HepG2 (cell line): ENCODE data around the gene EDN3. TPM values are rescaled to one million over a fixed set of nuclear protein-coding genes. Genes with fewer than 3 reads are reported as not detected.
A peak's percentile ranks its signal among the peaks of the same experiment; 100 is the strongest.
"Not testable (repeated sequence)": the region's sequence is repeated elsewhere in the genome, so short reads cannot be mapped to it uniquely, and the experiment has no call there.

ENCODE experiments used
- ATAC-seq: fragments of 200-7000 bp; cut with Tn5 transposase; 3 replicates; pipeline ENCODE4 v1.9.1; 2020; ENCODE audit warnings: mild to moderate bottlenecking, moderate library complexity
- BruUV-seq: library from RNA; stranded (reverse); fragments of 400-500 nt; replicated peaks from 2 replicates; lab custom pipeline; 2021; lab: Mats Ljungman, UMichigan
- CTCF ChIA-PET: fragments of 300-600 bp; formaldehyde crosslinking; extraction: SDS; loops from one replicate; lab custom pipeline; 2021; ENCODE audit warnings: low total read pairs, inconsistent platforms, low intra/inter-chr PET ratio; lab: Yijun Ruan, JAX
- POLR2A ChIA-PET: fragments of 350-600 bp; sonication (Branson Sonifier 250); formaldehyde crosslinking; loops from one replicate; lab custom pipeline; 2020; ENCODE audit warnings: antibody characterized with exemption, inconsistent platforms; lab: Yijun Ruan, JAX
- DNase-seq: peaks from one replicate; pipeline ENCODE4 v3.0.0-alpha.2; 2015; ENCODE audit warnings: low spot score
- FAIRE-seq: peaks from 3 replicates; lab custom pipeline; 2011; peaks lifted over from hg19 to GRCh38; lab: Jason Lieb, UNC
- H2AFZ ChIP-seq: one replicate; pipeline ENCODE4 v1.6.1; 2011; ENCODE audit warnings: low read length, inconsistent platforms
- H3K27ac ChIP-seq: fragments of 300-600 bp; 3 replicates; pipeline ENCODE4 v1.8.0; 2011; ENCODE audit warnings: mixed run types, mild to moderate bottlenecking, mixed read lengths, low read length, inconsistent platforms; ENCODE audit not compliant: insufficient read depth; ENCODE audit errors: extremely low read length
- H3K27me3 ChIP-seq, 2 experiments: fragments of 200-600 bp in 1 of 2; 2 replicates in 1 of 2; 3 replicates in 1 of 2; pipeline versions ENCODE4 v1.6.0 to v1.8.0; 2011; ENCODE audit warnings: low read length in 2 of 2, mild to moderate bottlenecking in 2 of 2, moderate library complexity in 2 of 2, inconsistent platforms in 1 of 2; ENCODE audit not compliant: insufficient read depth in 2 of 2, control insufficient read depth in 1 of 2
- H3K36me3 ChIP-seq, 2 experiments: fragments of 200-600 bp in 1 of 2; replicated peaks in 1 of 2; 2 replicates in 1 of 2; 3 replicates in 1 of 2; pipeline versions ENCODE4 v1.5.1 to v1.8.0; 2011; ENCODE audit warnings: low read length in 2 of 2, inconsistent platforms in 1 of 2; ENCODE audit not compliant: insufficient read depth in 2 of 2, control insufficient read depth in 1 of 2
- H3K4me1 ChIP-seq: 2 replicates; pipeline ENCODE4 v1.5.1; 2012; ENCODE audit warnings: low read length, inconsistent platforms; ENCODE audit not compliant: insufficient read depth
- H3K4me2 ChIP-seq: 2 replicates; pipeline ENCODE4 v1.6.0; 2011; ENCODE audit warnings: low read depth, low read length, inconsistent platforms
- H3K4me3 ChIP-seq, 3 experiments: fragments of 200-600 bp in 1 of 3; sonication (generic), shearing (Covaris generic) in 1 of 3; replicated peaks in 1 of 3; 2 replicates each; pipeline ENCODE4 v1.5.1; 2011 to 2016; ENCODE audit warnings: low read length in 3 of 3, inconsistent platforms in 2 of 3, low read depth in 2 of 3, mild to moderate bottlenecking in 2 of 3, control low read depth in 1 of 3, mixed read lengths in 1 of 3; ENCODE audit not compliant: insufficient read depth in 1 of 3
- H3K79me2 ChIP-seq: one replicate; pipeline ENCODE4 v1.6.1; 2011; ENCODE audit warnings: low read length, inconsistent platforms; ENCODE audit not compliant: insufficient read depth
- H3K9ac ChIP-seq: 2 replicates; pipeline ENCODE4 v1.6.0; 2011; ENCODE audit warnings: mild to moderate bottlenecking, low read depth, low read length, inconsistent platforms; ENCODE audit not compliant: insufficient read depth
- H3K9me3 ChIP-seq: 2 replicates; pipeline ENCODE4 v1.5.1; 2012; ENCODE audit warnings: mild to moderate bottlenecking, low read length
- H4K20me1 ChIP-seq: 2 replicates; pipeline ENCODE4 v1.6.0; 2011; ENCODE audit warnings: inconsistent platforms, mild to moderate bottlenecking, low read length, moderate library complexity; ENCODE audit not compliant: insufficient read depth
- ATM ChIP-seq: fragments of 450-650 bp; IDR thresholded peaks from 2 replicates; pipeline ENCODE4 v1.7.1; 2017; ENCODE audit warnings: mild to moderate bottlenecking, borderline replicate concordance
- FOXP1 ChIP-seq, 2 experiments: fragments of 450-650 bp in 1 of 2; IDR thresholded peaks; 2 replicates each; pipeline ENCODE4 v1.6.1; 2017 to 2018; ENCODE audit warnings: antibody characterized with exemption in 1 of 2
- IKZF1 ChIP-seq: fragments of 450-650 bp; IDR thresholded peaks from 2 replicates; pipeline ENCODE4 v1.7.1; 2016
- LCORL ChIP-seq, 2 experiments: fragments of 450-650 bp in 1 of 2; sonication (generic) in 1 of 2; formaldehyde crosslinking in 1 of 2; IDR thresholded peaks; 2 replicates each; pipeline versions ENCODE4 v1.5.0 to v1.6.1; 2017 to 2020; ENCODE audit warnings: antibody characterized with exemption in 1 of 2, missing genetic modification reagents in 1 of 2
- NBN ChIP-seq: fragments of 450-650 bp; conservative IDR thresholded peaks from 2 replicates; pipeline ENCODE4 v1.6.1; 2017
- NCOA5 ChIP-seq: sonication (generic); formaldehyde crosslinking; IDR thresholded peaks from 2 replicates; pipeline ENCODE4 v1.4.0; 2020; ENCODE audit warnings: missing genetic modification reagents
- WGBS: methylation state at CpG from one replicate; pipeline ENCODE4 v1.1.6; 2017; ENCODE audit warnings: low lambda C conversion rate; 5-methylcytosine and 5-hydroxymethylcytosine counted together
- in situ Hi-C: cut with HindIII; loops from 2 replicates; pipeline ENCODE4 v1.10.0; 2017; ENCODE audit warnings: low pct_unique_long_range_greater_than_20kb; ENCODE audit not compliant: extremely low pct_ligation_motif_present
- intact Hi-C: fragments of 100-400 bp; cut with micrococcal nuclease; formaldehyde crosslinking; loops from one replicate; pipeline ENCODE4 v1.10.0; 2022; ENCODE audit not compliant: unreplicated experiment
- polyA plus RNA-seq, 8 experiments: library from polyadenylated mRNA; depleted of rRNA in 3 of 8; stranded (reverse) in 7 of 8; unstranded in 1 of 8; fragments of >200 nt; fragmentation: Illumina TruSeq in 4 of 8; extraction: Trizol in 4 of 8; gene quantifications; 2 replicates each; pipeline versions ENCODE4 v1.2.1 to v1.2.3, GENCODE V29; 2011 to 2016; ENCODE audit warnings: low read depth in 4 of 8, missing spikeins in 1 of 8, mixed read lengths in 1 of 8; ENCODE audit not compliant: insufficient read depth in 1 of 8
- total RNA-seq, 5 experiments: library from RNA; depleted of rRNA; stranded (reverse); fragments of >200 nt; fragmentation: Illumina TruSeq; extraction: Trizol; gene quantifications; 2 replicates each; pipeline ENCODE4 v1.2.3, GENCODE V29; 2016; ENCODE audit warnings: low read depth in 1 of 5
- TF ChIP-seq, protein P1 (sequence below): sonication (generic); formaldehyde crosslinking; IDR thresholded peaks from 2 replicates; pipeline ENCODE4 v1.4.0; 2020; ENCODE audit warnings: missing genetic modification reagents

EDN3 gene
- total and polyA plus RNA-seq, 2 of the 13 experiments (the other 11 are each of a cell fraction or from before 2014, with no cell fraction given) = not detected

DNA sequence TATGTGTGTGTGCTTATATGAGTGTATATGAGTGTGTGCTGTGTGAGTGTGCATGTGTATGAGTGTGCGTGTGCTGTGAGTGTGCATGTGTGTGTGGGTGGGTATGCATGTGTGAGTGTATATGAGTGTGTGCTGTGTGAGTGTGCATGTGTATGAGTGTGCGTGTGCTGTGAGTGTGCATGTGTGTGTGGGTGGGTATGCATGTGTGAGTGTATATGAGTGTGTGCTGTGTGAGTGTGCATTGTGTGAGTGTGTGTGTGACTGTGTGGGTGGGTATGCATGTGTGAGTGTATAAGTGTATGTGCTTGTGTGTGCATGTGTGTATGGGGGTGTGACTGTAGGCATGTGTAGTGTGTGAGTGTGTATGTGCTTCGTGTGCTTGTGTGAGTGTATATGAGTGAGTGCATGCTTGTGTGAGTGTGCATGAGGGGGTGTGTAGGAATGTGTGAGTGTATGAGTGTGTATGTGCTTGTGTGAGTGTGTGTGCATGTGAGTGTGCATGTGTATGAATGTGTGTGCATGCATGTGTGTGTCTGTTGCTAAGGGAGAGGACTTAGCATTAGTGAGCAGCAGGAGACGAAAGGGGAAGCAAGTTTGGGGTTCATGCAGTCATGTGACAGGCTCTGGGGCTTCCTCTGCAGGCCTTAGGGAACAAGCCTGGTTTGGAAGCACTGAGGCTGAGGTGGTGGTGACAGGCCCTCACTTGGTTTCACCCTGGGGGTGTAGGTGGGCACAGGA lies 41.0 kb downstream of the EDN3 start (continued):
- TF ChIP-seq LCORL (IDR thresholded peaks at IDR 0.05) (peak; percentile 67), NBN (peak; percentile 95), ATM (peak; percentile 76; the same call in 1 of the 2 replicates), FOXP1 (IDR thresholded peaks at IDR 0.05) (peak; percentile 72), IKZF1 (peak; percentile 86; the same call in 1 of the 2 replicates)
- TF ChIP-seq LCORL, FOXP1 (CRISPR knock-in tag; IDR thresholded peaks at IDR 0.05): not testable (repeated sequence)

DNA sequence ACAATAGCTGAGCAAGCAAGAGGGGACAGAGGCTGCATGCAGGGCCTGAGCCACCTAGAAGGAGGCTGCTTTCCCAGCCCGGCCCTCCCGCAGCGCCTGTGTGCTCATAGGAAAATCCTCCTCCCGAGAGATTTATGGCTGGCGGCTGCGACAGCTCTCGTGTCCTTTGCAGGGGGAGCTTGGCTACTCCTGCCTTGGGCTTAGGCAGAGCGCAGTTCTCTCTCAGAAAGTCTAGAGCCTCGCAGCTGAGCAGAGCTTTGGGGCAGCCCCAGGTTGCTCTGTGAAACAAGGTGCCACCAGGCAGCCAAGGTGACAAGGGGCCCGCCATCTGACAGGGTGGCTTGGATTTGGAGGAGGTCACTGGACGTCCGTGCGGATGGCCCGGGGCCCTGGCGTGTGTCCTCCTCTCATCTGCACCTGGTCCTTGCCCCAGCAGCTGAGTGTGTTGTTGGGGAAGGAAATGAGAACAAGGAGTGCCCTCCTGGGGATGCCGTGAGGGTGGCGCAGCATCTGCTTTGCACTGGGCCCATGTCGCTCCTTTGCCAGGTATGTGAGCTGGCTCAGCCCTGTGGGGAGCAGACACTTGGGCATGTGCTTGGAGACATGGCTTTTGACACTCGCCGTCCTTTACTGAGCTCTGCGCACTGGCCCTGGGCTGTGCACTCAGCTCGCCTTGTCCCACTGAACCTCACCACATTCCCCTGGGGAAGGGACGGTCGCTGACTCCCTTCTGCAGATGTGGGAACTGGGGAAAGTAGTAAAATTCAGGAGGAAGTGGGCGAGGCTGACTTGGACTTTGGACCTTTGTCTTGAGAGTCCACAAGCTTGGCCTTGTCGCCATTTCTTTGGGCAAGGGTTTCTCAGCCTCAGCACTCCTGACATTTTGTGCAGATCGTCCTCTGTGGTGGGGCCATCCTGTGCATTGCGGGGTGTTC lies 41.9 kb downstream of the EDN3 start:
- DNase-seq = no peak
- no peaks in the 10 kb centered on the region for H3K36me3 ChIP-seq
- 44% methylated on average over 27 of the region's 28 CpGs for WGBS
- no peak overlapping the region for H3K27ac ChIP-seq
- TF ChIP-seq NCOA5 = no peak
- TF ChIP-seq, protein P1, sequence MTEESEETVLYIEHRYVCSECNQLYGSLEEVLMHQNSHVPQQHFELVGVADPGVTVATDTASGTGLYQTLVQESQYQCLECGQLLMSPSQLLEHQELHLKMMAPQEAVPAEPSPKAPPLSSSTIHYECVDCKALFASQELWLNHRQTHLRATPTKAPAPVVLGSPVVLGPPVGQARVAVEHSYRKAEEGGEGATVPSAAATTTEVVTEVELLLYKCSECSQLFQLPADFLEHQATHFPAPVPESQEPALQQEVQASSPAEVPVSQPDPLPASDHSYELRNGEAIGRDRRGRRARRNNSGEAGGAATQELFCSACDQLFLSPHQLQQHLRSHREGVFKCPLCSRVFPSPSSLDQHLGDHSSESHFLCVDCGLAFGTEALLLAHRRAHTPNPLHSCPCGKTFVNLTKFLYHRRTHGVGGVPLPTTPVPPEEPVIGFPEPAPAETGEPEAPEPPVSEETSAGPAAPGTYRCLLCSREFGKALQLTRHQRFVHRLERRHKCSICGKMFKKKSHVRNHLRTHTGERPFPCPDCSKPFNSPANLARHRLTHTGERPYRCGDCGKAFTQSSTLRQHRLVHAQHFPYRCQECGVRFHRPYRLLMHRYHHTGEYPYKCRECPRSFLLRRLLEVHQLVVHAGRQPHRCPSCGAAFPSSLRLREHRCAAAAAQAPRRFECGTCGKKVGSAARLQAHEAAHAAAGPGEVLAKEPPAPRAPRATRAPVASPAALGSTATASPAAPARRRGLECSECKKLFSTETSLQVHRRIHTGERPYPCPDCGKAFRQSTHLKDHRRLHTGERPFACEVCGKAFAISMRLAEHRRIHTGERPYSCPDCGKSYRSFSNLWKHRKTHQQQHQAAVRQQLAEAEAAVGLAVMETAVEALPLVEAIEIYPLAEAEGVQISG = 0 out of 2 replicates have a peak, but pooled peaks have one; percentile 14
- intact Hi-C loops = no loop called here
- no peak overlapping the region for H3K9ac ChIP-seq
- peaks cover 0 to 2% of the 10 kb centered on the region in 2 experiments; a peak in 1 of 5 replicates for H3K27me3 ChIP-seq
- H4K20me1 ChIP-seq = no peaks in the 10 kb centered on the region; the same call in 1 of the 2 replicates
- CTCF ChIA-PET = no interaction called here
- in situ Hi-C loops = no loop called here
- H3K4me2 ChIP-seq = no peak overlapping the region
- no peaks in the 10 kb centered on the region for H3K9me3 ChIP-seq
- H2AFZ ChIP-seq = no peak overlapping the region
- no peaks in the 10 kb centered on the region for H3K79me2 ChIP-seq
- POLR2A ChIA-PET = no interaction called here
- H3K4me3 ChIP-seq = no peak overlapping the region
- H3K4me1 ChIP-seq = no peaks in the 10 kb centered on the region
- no peak for FAIRE-seq
- ATAC-seq = no peak; the same call in 1 of the 3 replicates
- no TSS peak for BruUV-seq
